NCI-H1930 (cell line): ENCODE measurements around the gene RIOK2.
"Not testable (repeated sequence)": the region's sequence is repeated elsewhere in the genome, so short reads cannot be mapped to it uniquely, and the experiment has no call there.

Source experiments
- DNase-seq, 2 experiments: peaks; one replicate each; lab custom pipeline; 2025; lab: John Stamatoyannopoulos, UW

Gene RIOK2

DNA sequence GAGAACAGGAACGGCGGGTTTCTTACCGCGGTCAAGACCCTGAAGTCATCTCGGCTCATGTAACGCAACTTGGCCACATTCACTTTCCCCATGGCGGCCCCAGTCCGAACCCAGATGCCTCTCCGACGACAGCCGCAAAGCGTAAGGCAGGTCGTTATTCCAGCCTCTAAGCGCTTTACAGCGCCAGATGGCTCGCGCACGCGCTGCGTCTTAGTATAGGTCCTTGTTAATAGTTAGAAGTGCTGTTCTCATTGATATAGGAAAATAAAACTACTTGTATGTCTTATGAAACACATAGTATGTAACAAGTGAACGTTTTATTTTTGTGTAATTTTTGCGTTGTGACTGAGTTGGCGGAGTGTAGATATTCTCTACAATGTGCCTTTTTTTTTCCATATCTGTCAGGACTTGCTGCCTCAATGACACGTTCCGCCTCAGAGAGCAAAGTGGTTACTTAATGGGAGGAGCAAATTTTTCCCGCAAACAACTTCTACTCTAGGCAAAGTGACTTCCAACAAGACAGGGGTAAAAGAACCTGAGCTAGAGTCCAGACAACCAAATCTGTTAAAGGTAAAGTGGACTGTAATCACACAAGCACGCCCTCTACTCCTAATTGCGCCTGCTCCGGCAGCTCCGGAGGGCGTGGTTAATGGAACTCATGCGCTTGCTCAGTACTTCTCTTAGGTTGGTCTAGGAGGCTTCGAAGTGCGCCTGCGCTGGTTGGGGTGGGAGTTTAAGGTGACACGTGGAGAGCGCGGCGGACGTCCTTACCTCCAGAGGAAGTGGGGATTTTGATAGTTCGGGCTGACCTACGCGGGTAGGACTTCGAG lies at the start of gene RIOK2:
RIOK2 (minus strand) TSS at position 148 of the 830 bp plus-strand sequence; CDS start at position 92, 56 bp downstream.
- peak; percentile 87 to 89 for DNase-seq

GRCh38 chr5:97231025-97231636 lies 48.1 kb upstream of the RIOK2 start:
- DNase-seq: peak; percentile 26 to 30

DNA sequence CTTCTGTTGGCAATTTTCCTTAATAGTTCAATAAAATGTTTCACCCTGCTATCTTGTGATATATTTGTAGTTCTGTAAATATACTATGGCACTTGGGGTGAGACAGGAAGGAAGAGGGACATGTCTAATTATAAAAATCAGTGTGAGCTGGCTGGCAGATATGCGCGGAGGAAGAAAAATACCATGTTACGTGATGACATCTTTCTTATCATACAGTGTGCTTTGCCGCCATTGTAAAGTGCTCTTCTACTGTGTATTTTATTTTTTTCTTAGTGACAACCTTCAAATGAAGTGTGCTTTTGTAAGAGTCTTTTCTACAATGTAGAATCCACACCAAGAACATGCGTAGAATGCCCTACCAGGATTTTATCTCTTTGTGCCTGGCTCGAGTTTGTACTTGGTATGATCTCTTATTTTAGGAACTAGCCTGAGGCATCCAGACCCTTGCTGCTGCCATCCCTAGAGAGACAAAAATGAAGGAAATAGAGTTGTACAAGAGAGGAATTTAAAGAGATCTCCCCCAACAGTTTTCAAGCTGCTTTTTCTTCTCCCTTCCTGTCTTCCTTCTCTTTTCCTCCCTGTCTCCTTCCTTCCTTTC lies 46.7 kb upstream of the RIOK2 start:
- no peak for DNase-seq

- DNase-seq: no peak
Measured at GRCh38 chr5:97229196-97229595, 46.1 kb upstream of the RIOK2 start.

DNA sequence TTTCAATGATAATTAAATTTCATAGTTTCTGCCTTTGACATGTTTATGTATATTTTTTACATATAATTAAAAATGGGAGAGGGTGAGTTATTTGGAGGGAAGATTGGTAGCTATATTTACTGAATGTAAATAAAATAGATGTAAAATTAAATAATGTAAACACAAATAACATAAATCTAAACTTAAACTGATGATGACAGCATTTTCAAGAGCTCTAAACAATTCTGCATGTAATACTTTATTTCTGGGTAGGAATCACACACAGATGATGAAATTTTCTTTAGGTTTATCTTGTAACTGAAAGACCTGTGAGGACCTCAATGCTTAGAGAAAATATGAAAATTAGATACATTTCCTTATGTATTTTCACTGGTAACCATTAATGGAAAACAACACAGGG lies 42.2 kb upstream of the RIOK2 start:
- DNase-seq: no peak

DNA sequence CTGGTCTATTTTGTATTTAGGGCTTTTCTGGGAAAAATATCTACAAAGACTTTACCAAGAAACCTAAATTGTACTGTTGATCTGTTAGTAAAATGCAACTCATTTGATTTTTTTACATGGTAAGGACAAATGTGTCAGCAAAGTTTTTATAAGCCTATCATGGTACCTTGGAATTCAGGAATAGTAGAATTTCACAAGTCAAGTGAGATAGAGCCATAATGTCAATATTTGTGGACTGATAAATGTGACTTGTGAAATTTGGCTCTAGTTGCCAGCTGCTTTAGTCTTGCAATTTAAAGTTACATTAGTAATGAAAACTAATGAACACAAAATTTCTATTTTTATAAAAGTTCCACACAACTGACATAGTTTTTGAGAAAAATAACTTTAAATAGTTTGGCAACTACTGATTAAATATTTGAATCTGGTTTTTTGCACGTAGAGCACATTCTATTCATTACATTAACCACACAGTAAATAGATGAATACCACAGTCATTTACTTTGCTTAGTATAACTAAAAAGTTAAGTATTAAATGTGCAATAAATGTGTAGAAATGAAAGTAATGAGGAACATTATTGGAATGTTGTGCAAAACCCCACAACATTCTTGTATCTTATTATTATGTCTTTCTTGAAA lies 41.2 kb upstream of the RIOK2 start:
- DNase-seq: no peak

DNA sequence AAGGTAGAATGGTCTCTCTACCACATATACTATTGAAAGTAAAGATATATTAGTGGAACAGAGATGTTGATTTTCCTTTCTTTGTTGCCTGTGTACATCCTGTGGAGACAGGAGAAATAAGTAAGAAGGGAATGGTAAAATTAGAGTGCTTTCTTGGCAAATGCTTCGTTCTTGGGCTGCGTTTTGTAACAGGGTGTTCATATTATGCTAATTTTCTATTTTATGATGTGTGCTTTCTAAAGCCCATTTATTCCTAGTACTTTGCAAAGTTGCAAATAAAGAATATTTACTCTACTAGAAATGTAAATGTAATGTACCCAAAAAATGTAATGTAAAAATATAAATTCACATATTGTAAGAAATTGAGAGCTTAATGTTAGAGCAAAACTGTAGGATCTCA lies 40.5 kb upstream of the RIOK2 start:
- no peak for DNase-seq

- no peak for DNase-seq
Measured at GRCh38 chr5:97209343-97209742, 26.3 kb upstream of the RIOK2 start.

GRCh38 chr5:97208714-97209113 lies 25.7 kb upstream of the RIOK2 start:
- no peak for DNase-seq

DNA sequence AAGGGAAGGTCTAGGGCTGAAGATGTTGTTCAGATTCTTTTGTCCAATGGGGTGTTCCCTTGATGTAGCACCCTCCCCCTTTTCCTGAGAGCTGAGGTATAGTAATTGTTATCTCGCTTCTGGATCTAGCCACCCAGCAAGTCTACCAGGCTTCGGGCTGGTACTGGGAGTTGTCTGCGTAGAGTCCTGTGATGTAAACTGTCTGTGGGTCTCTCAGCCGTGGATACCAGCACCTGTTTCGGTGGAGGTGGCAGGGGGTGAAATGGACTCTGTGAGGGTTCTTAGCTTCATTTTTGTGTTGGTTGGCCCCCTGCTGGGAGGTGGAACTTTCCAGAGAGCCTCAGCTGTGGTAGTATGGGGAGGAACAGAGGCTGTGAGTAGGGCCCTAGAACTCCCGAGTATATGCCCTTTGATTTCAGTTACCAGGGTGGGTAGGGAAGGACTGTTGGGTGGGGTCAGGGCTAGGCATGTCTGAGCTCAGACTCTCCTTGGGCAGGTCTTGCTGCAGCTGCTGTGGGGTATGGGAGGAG lies 25.2 kb upstream of the RIOK2 start:
- no peak for DNase-seq

GRCh38 chr5:97194366-97194765 lies 11.3 kb upstream of the RIOK2 start:
- no peak for DNase-seq

DNA sequence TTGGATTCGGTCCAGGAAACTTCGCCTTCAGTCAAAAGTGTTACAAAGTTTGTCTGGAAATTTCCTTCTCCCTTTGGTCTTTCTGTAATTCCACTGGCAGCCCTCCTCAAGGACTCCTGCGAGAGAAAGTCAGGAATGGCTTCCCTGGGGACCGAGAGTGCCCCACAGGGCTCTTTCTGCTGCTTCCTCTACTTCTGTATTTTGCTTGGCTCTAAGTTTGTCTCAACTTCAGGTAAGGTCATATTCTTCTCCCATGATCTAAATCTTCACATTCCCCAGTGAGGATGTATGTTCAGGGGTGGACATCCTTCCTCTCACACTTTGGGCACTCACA lies 10.3 kb upstream of the RIOK2 start:
- DNase-seq: no peak

- no peak for DNase-seq
Measured at GRCh38 chr5:97192580-97193354, 9.7 kb upstream of the RIOK2 start.

GRCh38 chr5:97191893-97192292 lies 8.8 kb upstream of the RIOK2 start:
- no peak for DNase-seq

GRCh38 chr5:97189523-97189922 lies 6.5 kb upstream of the RIOK2 start:
- DNase-seq: not testable (repeated sequence)

GRCh38 chr5:97183930-97184213 lies 825 bp upstream of the RIOK2 start:
- no peak for DNase-seq

- no peak for DNase-seq
Measured at GRCh38 chr5:97182571-97183099, 412 bp downstream of the RIOK2 start.

GRCh38 chr5:97181856-97182545 lies 1.0 kb downstream of the RIOK2 start:
- DNase-seq: no peak

GRCh38 chr5:97179457-97179856 lies 3.6 kb downstream of the RIOK2 start:
- DNase-seq: not testable (repeated sequence)

GRCh38 chr5:97172227-97172626 lies 10.8 kb downstream of the RIOK2 start:
- no peak for DNase-seq

GRCh38 chr5:97171703-97172102 lies 11.3 kb downstream of the RIOK2 start:
- DNase-seq: no peak
